ENCODE results near the gene CAPS. TPM values are rescaled to one million over a fixed set of nuclear protein-coding genes. Genes with fewer than 3 reads are reported as not detected.
A peak's percentile ranks its signal among the peaks of the same experiment; 100 is the strongest.

Gene CAPS
- total RNA-seq, 1 experiment from 2014 or later = 2.4 TPM

- peak; percentile 37 for DNase-seq (ENCODE audit: low read depth)
Observed at GRCh38 chr19:5891938-5892771, 21.9 kb upstream of the CAPS start.

- DNase-seq (ENCODE audit: low read depth) = no peak
Observed at GRCh38 chr19:5892772-5893275, 21.2 kb upstream of the CAPS start.

- DNase-seq (ENCODE audit: low read depth) = no peak
Observed at GRCh38 chr19:5893296-5893903, 20.7 kb upstream of the CAPS start.

- DNase-seq (ENCODE audit: low read depth) = no peak
Observed at GRCh38 chr19:5893907-5894703, 19.9 kb upstream of the CAPS start.

GRCh38 chr19:5894704-5895349 is 19.2 kb upstream of the CAPS start:
- no peak for DNase-seq (ENCODE audit: low read depth)

- DNase-seq (ENCODE audit: low read depth) = no peak
Observed at GRCh38 chr19:5895409-5895808, 18.6 kb upstream of the CAPS start.

GRCh38 chr19:5895890-5896289 is 18.2 kb upstream of the CAPS start:
- DNase-seq (ENCODE audit: low read depth) = no peak

GRCh38 chr19:5896365-5897076 is 17.5 kb upstream of the CAPS start:
- no peak for DNase-seq (ENCODE audit: low read depth)

GRCh38 chr19:5897189-5897969 is 16.7 kb upstream of the CAPS start:
- no peak for DNase-seq (ENCODE audit: low read depth)

GRCh38 chr19:5899728-5900526 is 14.1 kb upstream of the CAPS start:
- DNase-seq (ENCODE audit: low read depth) = no peak

- no peak for DNase-seq (ENCODE audit: low read depth)
Observed at GRCh38 chr19:5900976-5901375, 13.1 kb upstream of the CAPS start.

- peak; percentile 48 for DNase-seq (ENCODE audit: low read depth)
Observed at GRCh38 chr19:5903056-5903623, 10.9 kb upstream of the CAPS start.

- no peak for DNase-seq (ENCODE audit: low read depth)
Observed at GRCh38 chr19:5903624-5904351, 10.3 kb upstream of the CAPS start, which contains the start of gene NDUFA11. TSS of gene NDUFA11 (minus strand) at chr19:5903790. CDS start at chr19:5903708, 82 bp downstream.

- DNase-seq (ENCODE audit: low read depth) = peak; percentile 100
Observed at GRCh38 chr19:5904352-5905113, 9.5 kb upstream of the CAPS start, which contains the start of gene VMAC. TSS of gene VMAC (plus strand) at chr19:5904872. CDS start at chr19:5904891, 19 bp downstream.

GRCh38 chr19:5905114-5905778 is 8.8 kb upstream of the CAPS start:
- no peak for DNase-seq (ENCODE audit: low read depth)

- no peak for DNase-seq (ENCODE audit: low read depth)
Observed at GRCh38 chr19:5907241-5907640, 6.8 kb upstream of the CAPS start.

Data from LHCN-M2 (cell line).